GM21390 (cell line): ENCODE results near the gene P2RY12.
"Not testable (repeated sequence)": the region's sequence is repeated elsewhere in the genome, so short reads cannot be mapped to it uniquely, and the experiment has no call there.

Experiments used
- ATAC-seq: cut with Tn5 transposase; IDR thresholded peaks from one replicate; pipeline ENCODE4 v1.9.1; 2021; ENCODE audit not compliant: unreplicated experiment

Gene P2RY12

DNA sequence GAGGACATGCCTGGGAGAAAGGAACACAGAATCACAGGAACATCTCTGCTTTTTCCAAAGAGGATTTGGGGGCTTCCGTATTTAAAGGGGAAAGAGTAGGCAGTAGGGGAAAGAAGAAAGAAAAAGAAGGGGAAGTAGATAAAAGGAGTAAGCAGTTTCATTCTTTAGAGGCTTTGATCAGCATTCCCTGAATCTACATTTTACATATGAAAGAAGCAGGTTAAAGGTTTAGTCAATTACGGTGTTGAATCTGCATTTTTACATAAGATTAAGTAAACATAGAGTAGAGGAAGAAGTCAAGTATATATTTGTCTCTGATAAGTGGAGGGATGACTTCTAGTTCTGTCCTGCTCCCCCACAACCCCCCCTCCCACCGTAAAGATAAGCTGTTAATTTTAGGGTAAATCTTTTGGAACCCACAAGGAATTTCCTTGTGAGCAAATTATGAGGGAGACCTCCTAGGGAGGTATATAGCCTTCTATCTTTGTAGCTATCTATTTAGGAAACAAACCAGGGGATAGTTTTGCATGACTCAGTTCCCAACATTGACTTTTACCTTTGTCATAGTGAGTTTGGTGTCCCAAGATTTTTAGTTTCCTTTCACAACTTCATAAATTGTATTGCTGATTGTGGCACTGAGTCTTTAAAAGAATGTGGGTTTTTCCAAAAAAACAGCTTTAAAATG lies 8.7 kb upstream of the P2RY12 start:
- ATAC-seq: no peak

DNA sequence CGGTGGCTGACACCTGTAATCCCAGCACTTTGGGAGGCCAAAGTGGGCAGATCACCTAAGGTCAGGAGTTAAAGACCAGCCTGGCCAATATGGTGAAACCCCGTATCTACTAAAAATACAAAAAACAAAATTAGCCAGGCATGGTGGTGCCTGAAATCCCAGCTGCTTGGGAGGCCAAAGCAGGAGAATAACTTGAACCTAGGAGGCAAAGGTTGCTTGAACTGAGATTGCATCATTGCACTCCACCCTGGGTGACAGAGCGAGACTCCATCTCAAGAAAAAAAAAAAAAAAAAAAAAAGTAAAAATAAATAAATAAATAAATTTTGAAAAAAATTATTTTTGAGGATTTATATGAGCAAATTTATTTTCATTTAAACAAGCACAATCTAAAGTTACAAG lies 7.6 kb upstream of the P2RY12 start:
- ATAC-seq: not testable (repeated sequence)

DNA sequence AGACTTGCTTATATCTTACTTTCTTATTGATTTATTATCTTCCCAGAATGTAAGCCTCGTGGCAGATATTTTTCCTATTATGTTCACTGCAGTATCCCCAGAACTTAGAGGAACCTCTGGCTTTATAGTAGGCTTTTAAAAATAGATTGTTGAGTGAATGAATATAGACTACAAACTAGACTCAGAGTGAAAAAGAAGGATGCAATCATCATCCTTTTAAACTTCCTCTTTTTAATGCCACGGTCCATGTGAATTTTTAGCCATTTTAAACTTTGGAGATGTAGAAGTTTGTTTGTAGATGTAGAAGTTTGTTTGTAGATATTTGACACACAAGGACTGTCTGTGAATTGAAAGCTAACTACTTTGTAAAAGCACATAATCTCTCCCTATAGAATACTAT lies 7.2 kb upstream of the P2RY12 start:
- no peak for ATAC-seq

DNA sequence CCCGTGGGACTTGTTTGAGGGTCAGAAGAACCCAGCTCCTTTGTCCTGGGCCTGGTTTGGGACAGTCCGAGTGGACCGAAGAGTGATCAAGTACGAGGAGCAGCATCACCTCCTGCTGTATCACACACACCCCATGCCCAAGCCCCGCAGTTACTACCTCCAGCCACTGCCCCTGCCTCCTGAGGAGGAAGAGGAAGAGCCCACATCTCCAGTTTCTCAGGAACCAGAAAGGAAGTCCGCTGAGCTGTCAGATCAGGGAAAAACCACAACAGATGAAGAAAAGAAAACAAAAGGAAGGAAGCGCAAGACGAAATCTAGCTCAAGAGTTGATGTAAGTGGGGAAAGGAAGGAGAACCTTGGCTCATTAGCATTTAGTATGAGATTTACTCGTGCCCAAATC lies 3.3 kb upstream of the P2RY12 start:
- ATAC-seq: no peak

DNA sequence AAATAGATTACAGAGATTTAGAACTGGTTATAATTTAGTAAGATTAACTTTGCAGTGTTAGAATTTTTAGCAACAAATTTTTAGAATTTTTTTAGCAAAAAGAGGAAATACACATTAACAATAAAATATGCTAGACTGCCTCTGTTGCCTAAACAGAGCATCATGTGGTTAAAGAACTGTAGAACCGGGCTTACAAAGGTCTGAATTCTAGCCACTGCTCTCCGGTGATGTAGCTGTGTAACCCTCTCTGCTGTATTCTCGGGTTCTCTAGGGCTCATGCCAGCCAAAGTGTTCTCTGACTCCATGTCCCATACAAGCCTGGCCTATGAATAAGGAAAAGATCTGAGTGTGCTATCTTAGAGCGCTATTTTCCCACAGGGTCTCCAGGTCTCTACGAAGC lies 2.9 kb upstream of the P2RY12 start:
- no peak for ATAC-seq

DNA sequence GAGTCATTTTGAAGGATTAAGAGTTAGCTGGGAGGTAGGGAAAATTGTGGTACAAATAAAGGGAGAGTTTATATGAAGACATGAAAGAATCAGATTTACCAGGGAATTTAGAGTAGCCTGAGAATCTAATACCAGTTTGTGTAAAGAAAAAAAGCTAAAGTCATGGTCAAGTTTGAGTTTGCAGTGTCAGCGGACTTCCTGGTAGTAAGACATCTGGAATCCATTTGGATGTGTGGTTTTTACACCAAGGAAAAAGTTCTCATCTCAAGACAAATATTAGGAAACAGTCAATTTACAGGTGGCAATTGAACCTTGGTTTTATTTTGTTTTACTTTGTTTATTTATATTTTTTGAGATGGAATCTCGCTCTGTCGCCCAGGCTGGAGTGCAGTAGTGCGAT lies 1.5 kb upstream of the P2RY12 start:
- ATAC-seq: no peak

DNA sequence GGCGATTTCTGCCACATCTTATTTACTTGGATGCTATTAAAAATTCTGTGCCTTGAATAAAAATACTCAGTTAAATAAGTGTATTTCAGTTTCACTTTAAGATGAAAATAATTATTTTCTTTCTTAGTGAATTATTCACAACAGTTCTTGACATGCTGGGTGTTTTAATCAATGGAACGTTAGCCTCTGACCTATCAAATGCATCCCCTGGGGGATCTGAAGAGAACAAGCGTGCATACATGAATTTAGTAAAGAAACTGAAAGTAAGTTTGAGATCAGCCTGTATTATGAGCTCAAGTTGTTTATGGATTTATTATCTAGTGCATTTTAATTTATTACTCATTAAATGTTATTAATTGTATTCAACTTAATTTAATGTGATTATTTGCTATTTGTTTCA lies 597 bp downstream of the P2RY12 start:
- ATAC-seq: peak; percentile 46

DNA sequence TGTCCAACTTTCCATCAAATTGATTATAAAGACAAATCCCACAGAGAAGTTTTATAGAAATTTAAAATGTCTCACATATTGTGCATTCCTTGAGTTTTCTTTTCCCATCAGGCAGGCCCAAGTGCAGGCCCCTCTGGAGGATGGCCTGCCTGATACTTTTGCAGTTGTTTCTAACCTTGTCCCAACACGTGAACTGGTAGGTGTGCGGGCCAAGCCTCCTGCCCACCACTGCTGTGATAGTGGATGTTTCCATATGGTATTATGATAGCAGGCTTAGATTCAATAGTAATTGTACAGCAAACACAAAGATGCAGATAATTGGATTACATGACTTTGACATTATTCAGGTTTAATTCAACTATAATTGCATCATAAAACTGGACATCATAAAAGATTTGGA lies 1.4 kb downstream of the P2RY12 start:
- ATAC-seq: no peak

DNA sequence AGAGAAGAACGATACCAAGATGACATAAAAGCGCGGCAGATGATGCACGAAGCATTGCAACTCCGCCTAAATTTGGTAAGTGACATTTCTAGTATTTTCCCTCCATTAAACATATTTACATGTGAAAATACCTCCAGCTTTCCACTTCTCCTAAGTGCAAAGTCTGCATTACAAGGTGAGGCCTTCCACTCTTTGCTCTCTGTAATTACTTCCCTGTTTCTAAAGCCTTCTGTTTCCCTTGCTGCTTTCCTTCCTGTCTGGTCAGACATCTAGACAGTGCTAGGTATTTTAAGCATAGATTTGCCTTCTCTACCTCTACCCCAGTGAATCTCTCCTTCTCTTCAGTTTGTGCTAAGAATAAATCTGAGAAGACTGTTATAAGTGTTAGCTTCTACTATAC lies 1.9 kb downstream of the P2RY12 start:
- peak; percentile 29 for ATAC-seq

DNA sequence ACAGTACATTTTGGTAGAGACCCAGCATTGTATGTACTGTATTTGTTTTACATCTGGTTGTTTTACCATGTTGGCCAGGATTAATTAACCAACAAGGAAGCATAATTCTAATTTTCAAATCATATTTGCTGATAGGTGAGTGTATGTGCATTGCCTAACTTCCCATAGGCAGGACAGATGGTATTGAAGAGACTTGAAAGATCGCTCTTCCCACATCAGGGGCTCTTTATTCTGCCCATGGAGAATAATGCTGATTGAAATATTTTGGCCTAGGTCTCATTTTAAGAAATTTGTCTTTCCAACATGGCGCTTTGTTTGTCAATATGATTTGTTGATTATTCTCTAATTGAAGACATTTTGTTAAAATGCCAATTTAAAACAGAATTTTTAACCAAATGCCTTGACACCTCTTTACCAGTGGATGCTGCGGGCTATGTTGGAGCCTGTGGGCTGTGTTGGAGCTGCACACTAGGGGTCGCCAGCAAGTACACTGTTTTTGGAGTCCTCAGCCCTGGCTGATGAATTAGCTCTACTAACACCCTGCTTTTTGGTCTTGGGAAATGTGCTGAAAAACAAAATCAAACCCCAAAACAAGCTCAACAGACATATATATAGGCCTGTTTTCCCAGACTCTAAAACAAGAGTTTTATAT lies 5.3 kb downstream of the P2RY12 start:
- ATAC-seq: no peak

DNA sequence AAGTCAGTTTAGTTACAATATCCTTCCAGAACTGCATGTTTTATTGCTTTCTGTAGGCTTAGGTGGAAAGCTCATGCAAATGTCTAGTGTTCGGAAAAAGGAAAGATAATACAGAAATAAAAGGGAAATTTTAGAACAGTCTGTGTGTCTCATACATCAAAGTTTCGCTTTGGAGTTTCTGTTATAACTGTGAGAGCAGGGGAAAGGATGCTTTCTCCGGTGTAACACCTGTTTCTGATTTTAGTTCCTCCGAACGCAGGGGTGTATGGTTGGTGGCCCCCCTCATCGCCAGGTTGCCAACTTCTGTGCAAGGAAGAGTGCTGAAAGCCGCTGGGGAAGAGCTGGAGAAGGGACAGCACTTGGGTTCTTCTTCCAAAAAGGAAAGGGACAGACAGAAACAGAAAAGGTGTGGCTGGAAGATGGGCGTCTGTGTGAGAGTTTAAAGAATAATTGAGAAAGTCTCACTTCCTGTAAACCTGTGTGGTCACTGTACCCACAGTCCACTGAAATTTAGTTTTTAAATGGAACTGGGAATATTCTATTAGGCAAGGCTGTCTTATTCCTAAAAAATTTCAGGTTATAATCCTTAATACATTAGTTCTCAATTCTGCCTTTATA lies 6.7 kb downstream of the P2RY12 start:
- peak; percentile 53 for ATAC-seq

DNA sequence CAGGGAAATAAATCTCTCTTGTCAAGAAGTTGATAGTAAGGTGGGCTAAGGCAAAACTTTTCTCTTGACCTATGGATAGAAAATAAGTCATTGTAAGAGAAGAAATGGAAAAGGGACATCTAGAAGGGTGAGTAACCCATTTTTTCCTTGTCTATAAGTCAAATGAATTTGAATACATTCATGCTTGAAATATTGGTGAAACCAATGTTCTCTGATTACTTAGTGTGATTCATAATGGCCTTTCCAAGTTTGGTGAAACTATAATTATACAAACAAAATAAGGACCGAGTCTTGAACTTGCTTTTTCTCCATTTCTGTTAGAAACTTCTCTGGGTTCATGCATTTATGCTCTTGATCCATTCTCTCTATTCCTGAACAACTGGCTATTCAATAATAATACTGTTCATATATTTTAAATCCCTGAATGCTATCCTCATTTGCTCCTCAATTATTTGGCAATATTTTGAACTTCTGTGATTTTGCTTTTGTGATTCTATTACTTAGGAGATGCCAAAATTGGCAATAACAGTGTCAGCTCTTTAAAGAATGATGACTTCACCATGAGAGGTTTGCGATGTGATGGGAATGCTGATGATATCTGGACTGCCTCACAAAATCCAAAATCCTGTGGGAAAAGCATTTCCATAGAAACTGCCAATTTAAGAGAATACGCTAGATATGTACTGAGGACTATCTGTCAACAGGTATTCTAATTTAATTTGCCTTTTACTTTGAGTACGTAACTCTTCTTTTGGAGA lies 12.3 kb downstream of the P2RY12 start:
- no peak for ATAC-seq

DNA sequence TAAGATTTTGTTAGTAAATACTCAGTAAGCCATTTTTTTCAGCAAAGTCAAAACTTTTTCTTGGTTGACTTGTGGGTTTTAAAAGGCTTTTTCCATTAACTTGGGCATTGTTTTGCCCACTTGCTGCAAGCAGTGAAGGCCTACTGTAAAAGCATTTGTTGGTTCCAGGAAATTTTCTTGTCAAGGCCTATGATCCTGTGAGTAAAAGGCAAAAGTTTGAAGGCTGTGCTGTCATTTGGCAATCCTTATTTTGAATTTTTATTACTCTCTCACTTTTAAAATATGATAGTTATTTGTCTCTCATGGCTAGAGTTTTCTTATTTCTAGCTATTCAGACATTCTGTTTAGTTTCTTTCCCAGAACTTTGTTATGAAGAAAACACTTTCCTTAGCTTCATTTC lies 13.0 kb downstream of the P2RY12 start:
- ATAC-seq: no peak

DNA sequence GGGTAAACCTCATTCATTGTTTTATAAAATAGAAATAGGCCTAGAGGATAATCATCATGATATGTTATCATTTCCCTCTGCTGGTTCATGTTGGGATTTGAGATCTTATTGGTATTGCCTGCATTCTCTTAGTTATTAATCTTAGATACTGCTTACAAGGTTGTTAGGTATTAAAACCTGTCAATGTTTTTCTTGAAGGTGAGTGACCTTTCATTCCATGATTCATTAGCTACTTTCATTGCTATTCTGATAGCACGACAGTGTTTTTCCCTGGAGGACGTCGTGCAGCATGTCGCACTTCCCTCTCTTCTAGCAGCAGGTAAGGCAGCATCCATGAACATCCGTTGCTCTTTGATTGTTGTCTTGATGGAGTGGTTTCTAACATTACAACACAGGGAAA lies 17.1 kb downstream of the P2RY12 start:
- ATAC-seq: no peak

DNA sequence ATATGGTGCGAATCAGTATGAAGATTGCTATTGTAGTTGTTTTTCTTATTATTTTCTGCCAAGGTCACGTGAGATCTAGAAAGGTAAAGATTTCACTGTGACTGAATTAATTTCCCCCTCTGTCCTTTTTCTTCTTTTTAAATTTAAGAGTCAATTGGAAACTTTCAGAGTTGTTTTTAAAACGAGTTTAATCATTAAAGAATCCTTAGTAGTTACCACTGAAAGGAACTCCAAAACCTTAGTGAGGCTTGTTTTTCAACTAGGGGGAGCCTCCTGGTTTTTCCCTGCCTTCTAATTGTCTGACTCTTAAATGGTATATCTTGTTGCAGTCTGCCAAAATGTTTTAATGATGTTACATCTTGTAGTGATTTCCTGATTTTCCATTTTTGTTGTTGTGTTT lies 17.6 kb downstream of the P2RY12 start:
- no peak for ATAC-seq

DNA sequence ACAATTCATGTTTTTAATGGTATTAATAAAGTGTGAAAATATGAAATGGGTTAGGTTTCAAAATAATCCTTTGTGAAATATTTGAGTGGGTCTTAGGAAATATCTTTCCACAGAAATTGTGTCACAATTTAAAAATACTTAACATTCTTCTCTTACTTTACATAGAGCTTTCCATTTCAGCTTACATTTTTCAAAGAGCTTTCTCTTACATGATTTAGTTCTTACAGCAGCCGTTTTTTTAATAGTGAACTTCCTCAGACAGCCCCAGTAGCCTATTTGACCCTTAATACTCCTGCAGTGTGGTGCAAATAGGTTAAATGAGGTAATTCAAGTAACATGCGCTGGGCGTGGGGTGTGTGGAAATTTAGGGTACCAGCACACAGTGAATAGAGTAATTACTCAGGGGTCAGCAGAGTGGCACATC lies 21.8 kb downstream of the P2RY12 start:
- no peak for ATAC-seq

DNA sequence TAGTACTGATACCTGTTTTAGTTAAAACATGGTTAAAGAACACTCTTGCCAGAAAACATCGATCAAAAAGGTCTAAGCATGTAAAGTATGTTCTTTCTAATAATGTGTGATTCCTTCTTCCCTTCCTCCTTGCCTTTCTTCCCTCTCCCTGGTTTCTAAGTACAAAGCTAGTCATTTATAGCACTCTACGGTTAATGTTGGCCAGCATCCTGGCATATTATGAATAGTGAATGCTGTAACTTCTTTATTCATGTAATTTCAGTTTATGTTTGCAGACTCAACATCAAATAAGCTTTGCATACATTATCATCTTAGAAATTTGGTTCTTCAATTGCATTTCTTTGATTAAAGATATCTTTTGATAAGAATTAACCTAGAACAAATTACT lies 27.1 kb downstream of the P2RY12 start:
- ATAC-seq: no peak

DNA sequence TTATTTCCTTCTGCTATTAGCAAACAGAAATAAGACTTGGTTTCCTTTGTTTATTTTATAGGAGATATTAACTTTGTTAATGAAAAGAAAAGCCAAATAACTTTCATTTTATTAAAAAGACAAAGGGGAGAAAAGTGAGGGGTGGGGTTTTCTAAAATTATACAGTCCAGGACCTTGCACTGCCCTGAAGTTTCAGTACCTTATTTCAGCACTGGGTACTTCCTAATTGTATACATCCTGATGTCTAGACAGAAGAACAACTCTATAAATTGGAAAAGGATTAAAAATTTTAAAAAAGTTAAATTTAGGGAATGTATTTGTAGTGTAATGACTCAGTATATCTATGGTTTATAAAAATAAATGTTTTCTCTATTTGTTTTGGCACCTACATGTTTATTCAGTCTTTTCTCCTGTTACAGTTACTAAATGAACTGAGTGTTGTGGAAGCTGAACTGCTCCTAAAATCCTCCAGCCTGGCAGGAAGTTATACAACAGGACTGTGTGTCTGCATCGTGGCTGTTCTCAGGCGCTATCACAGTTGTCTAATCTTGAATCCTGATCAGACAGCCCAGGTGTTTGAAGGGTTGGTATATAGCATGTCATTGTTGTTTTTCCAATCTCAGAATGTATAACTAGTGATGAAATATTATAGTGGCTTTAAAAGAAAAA lies 27.6 kb downstream of the P2RY12 start:
- no peak for ATAC-seq

DNA sequence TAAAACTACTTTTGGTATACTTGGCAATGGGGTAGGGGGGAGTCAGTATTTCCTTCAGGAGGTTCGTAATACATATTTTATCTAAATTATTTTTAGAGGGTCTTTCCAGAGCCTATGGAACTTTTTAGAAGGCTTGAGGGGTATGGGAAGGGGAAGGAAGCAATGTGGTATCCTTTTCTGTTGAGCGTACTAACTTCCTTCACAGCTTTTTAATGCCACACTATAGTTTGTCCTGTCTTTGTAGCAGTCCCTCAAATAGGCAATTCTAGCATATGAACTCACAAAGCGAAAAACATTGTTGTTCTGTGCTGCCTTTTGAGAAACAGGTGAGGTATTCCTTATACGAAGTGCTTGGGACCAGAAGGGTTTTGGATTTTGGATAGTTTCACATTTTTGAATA lies 32.9 kb downstream of the P2RY12 start:
- ATAC-seq: peak; percentile 20

DNA sequence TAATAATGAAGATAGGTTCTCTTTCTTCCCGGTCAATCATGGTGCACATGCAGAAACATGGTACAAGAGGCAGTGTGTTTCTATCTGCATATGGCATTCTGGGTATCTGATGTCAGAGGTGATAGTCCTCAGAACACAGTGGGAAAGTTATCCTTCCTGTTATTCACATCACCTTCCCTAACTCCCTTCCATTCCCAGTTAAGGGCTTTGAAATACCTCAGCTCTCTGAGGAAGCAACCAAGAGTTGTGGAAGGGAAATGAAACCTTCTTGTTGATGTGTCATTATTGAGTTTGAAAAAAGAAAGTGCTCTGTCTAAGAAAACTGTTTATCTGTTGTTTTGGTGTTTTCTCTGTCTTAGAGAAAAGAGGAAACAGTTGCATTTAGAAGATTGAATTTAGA lies 33.3 kb downstream of the P2RY12 start:
- ATAC-seq: peak; percentile 84

DNA sequence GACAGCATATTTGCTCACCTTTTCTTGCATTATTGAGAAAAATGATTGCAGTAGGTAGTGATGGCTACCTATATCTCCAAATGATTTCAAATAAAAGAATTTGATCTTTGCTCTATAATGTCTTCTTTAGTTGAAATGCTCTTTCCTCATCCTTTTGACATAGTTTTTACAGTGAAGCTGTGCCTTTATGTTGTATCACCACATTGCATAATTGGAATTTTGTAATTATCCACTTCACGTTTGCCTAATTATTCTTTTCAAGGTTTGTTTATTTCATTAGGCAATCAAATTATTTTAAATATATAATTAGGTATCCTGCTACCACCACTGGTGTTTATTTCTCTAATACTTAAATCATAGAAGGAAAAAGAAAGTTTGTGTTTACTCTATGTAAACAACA lies 33.9 kb downstream of the P2RY12 start:
- ATAC-seq: no peak
